AG04450 (cell line): ENCODE measurements around the gene MAGED4B. TPM values are rescaled to one million over a fixed set of nuclear protein-coding genes. Genes with fewer than 3 reads are reported as not detected.

Experiments
- CTCF ChIA-PET: fragments of 300-600, 350-600 bp; formaldehyde crosslinking; extraction: SDS; loops from one replicate; lab custom pipeline; 2022; ENCODE audit warnings: antibody characterized with exemption, inconsistent platforms; lab: Charles Lee
- POLR2A ChIA-PET: fragments of 350-600 bp; formaldehyde crosslinking; extraction: SDS; loops from one replicate; lab custom pipeline; 2021; ENCODE audit warnings: antibody characterized with exemption, inconsistent platforms; lab: Yijun Ruan, JAX
- DNase-seq: peaks from one replicate; pipeline ENCODE4 v3.0.0-alpha.2; 2011; ENCODE audit warnings: low read depth, low spot score
- H3K27ac ChIP-seq: one replicate; pipeline ENCODE4 v1.5.1; 2012; ENCODE audit warnings: low read depth, low read length, control low read depth
- H3K27me3 ChIP-seq: one replicate; pipeline ENCODE4 v1.6.0; 2012; ENCODE audit warnings: low read length; ENCODE audit not compliant: control insufficient read depth, insufficient read depth
- H3K4me3 ChIP-seq: 2 replicates; pipeline ENCODE4 v1.5.1; 2011; ENCODE audit warnings: mild to moderate bottlenecking, low read depth, low read length, control low read depth
- H3K9me3 ChIP-seq: 2 replicates; pipeline ENCODE4 v1.5.1; 2012; ENCODE audit warnings: low read length; ENCODE audit not compliant: control insufficient read depth, insufficient read depth
- CTCF ChIP-seq: IDR thresholded peaks from 2 replicates; pipeline ENCODE4 v1.5.1; 2011; ENCODE audit warnings: low read depth, low read length, control low read depth, inconsistent platforms
- polyA plus RNA-seq: library from polyadenylated mRNA; depleted of rRNA; stranded (reverse); fragments of >200 nt; gene quantifications from 2 replicates; pipeline ENCODE4 v1.2.3, GENCODE V29; 2011; rRNA removed
- small RNA-seq: library from RNA; depleted of rRNA; stranded (forward); fragments of <200 nt; gene quantifications from one replicate; pipeline ENCODE3, GENCODE V24; 2012; ENCODE audit warnings: low read depth; ENCODE audit not compliant: insufficient read length

MAGED4B gene
- polyA plus RNA-seq, 1 experiment = 58.6 TPM

DNA sequence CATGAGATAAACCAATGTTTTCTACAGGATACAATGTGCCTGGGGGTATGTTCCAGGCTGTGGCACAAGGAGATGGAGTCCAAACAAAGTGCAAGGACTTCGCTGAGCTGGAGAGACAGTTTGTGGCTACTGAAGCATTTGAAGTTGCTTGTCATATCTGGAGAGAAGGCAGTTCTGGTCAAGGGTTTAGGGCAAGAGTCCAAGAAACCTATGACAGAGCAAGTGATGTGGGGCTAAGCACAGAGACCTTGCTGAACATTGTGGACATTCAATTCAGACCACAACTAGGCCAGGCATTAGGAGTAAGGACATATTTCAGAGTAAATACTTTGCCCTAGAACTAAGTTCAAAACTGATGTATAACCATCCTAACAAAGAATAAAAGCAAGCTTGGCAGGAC lies 34.8 kb downstream of the MAGED4B start:
- POLR2A ChIA-PET = no interaction called here
- TF ChIP-seq CTCF = no peak
- Histone ChIP-seq H3K4me3 (no peak overlapping the region), H3K27me3 (no peaks in the 10 kb centered on the region), H3K9me3 (no peaks in the 10 kb centered on the region), H3K27ac (no peak overlapping the region)
- no peak for DNase-seq
- CTCF ChIA-PET = no interaction called here

GRCh38 chrX:52031371-52031770 lies 37.6 kb downstream of the MAGED4B start:
- ChIA-PET POLR2A (no interaction called here), CTCF (no interaction called here)
- no peaks in the 10 kb centered on the region for H3K27me3 ChIP-seq
- no peaks in the 10 kb centered on the region for H3K9me3 ChIP-seq
- no peak for TF ChIP-seq CTCF
- H3K4me3 ChIP-seq = no peak overlapping the region
- no peak for DNase-seq
- H3K27ac ChIP-seq = no peak overlapping the region

- H3K9me3 ChIP-seq = no peaks in the 10 kb centered on the region
- ChIA-PET CTCF (no interaction called here), POLR2A (no interaction called here)
- no peak for TF ChIP-seq CTCF
- no peak overlapping the region for H3K4me3 ChIP-seq
- DNase-seq = no peak
- no peak overlapping the region for H3K27ac ChIP-seq
- H3K27me3 ChIP-seq = no peaks in the 10 kb centered on the region
Observed at GRCh38 chrX:52015794-52016193, 53.2 kb downstream of the MAGED4B start.

Small RNA genes lying within 50 kb of the gene (small RNA-seq; reads per million reads assigned to genes)
- not detected for gene SNORA11E

Other genes with a start within 250 kb of the MAGED4B start
- gene MAGED1, start 175.6 kb downstream of the MAGED4B start, polyA plus RNA-seq = 549 and 622 TPM in 2 replicates
- 20.6 and 24.4 TPM in 2 replicates for gene MAGED4, start 115.7 kb upstream of the MAGED4B start, polyA plus RNA-seq